Heart left ventricle (tissue), 13 donors: ENCODE measurements around the gene C1orf105.

Experiments
- POLR2A ChIP-seq, 2 donors: fragments of 450-650 bp; IDR thresholded peaks; one replicate each; pipeline ENCODE4 v1.6.1; 2017; ENCODE audit warnings: antibody characterized with exemption in 2 of 2, mild to moderate bottlenecking in 2 of 2, moderate library complexity in 2 of 2
- TF ChIP-seq, protein P1 (sequence below), 12 donors: fragments of 200-600 bp; sonication (generic) in 4 of 12; IDR thresholded peaks; one replicate each; pipeline versions ENCODE4 v1.5.0 to v1.8.0; 2018 to 2022; ENCODE audit warnings: antibody characterized with exemption in 12 of 12, mild to moderate bottlenecking in 5 of 12
- donor health status: ischemic (EF 13 %, LVEDD 7.1; RV severe dilation, severe dysfunction).
- donor health status: DM: no; HTN: yes; CAD: no.
- donor health status: DM: no; HTN: no; CAD: no.
- donor health status: ischemic (EF 25% LVEDD 6.9; RV normal size, moderate dysfunction).
- donor health status: ischemic (EF 25% LVEDD 5.7; RV mildly dilated, moderate dysfunction).
- donor health status: ischemic (EF 35%, LVEDD 5.7; RV mildly dilated, moderate dysfunction).
- donor health status: nonischemic (EF 11% LVEDD 7.7; RV severe dilation, severe dysfunction).
- donor health status: DM: yes; HTN: yes; CAD: no.
- donor health status: PGD.
- donor health status: ischemic (EF 29% LVEDD 5.4; RV normal size, mild dysfunction).
- donor health status: nonischemic (EF 23%, LVEDD 6.1; RV moderate dilation, normal function).

GRCh38 chr1:172496678-172497077, 76.2 kb downstream of the C1orf105 start:
- no peak for TF ChIP-seq POLR2A (IDR thresholded peaks at IDR 0.05)
- TF ChIP-seq, protein P1, sequence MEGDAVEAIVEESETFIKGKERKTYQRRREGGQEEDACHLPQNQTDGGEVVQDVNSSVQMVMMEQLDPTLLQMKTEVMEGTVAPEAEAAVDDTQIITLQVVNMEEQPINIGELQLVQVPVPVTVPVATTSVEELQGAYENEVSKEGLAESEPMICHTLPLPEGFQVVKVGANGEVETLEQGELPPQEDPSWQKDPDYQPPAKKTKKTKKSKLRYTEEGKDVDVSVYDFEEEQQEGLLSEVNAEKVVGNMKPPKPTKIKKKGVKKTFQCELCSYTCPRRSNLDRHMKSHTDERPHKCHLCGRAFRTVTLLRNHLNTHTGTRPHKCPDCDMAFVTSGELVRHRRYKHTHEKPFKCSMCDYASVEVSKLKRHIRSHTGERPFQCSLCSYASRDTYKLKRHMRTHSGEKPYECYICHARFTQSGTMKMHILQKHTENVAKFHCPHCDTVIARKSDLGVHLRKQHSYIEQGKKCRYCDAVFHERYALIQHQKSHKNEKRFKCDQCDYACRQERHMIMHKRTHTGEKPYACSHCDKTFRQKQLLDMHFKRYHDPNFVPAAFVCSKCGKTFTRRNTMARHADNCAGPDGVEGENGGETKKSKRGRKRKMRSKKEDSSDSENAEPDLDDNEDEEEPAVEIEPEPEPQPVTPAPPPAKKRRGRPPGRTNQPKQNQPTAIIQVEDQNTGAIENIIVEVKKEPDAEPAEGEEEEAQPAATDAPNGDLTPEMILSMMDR (IDR thresholded peaks at IDR 0.05) = no peak
